DLD1 (cell line): ENCODE data around the gene SLCO4A1.

Source experiments
- in situ Hi-C: cut with HindIII; loops from 2 replicates; pipeline ENCODE4 v1.10.0; 2017; ENCODE audit warnings: low sequenced_read_pairs

Gene SLCO4A1

GRCh38 chr20:62710221-62710885, 68.0 kb downstream of the SLCO4A1 start:
- in situ Hi-C loops: loop anchor here (10.0 kb wide), 1 partner anchor 166 kb away; no protein-coding TSS in a partner anchor

GRCh38 chr20:62710886-62711702, 68.8 kb downstream of the SLCO4A1 start:
- in situ Hi-C loops: loop anchor here (10.0 kb wide), 1 partner anchor 166 kb away; no protein-coding TSS in a partner anchor

- in situ Hi-C loops: loop anchor here (10.0 kb wide), 1 partner anchor 167 kb away; no protein-coding TSS in a partner anchor
Observed at GRCh38 chr20:62711703-62712101, 69.4 kb downstream of the SLCO4A1 start.

- in situ Hi-C loops: loop anchor here (10.0 kb wide), 1 partner anchor 168 kb away; no protein-coding TSS in a partner anchor
Observed at GRCh38 chr20:62712606-62713005, 70.3 kb downstream of the SLCO4A1 start.

- in situ Hi-C loops: loop anchor here (10.0 kb wide), 1 partner anchor 169 kb away; no protein-coding TSS in a partner anchor
Observed at GRCh38 chr20:62714006-62714405, 71.7 kb downstream of the SLCO4A1 start.

- in situ Hi-C loops: loop anchor here (10.0 kb wide), 1 partner anchor 170 kb away; no protein-coding TSS in a partner anchor
Observed at GRCh38 chr20:62714799-62715198, 72.5 kb downstream of the SLCO4A1 start.

- in situ Hi-C loops: loop anchor here (10.0 kb wide), 1 partner anchor 170 kb away; no protein-coding TSS in a partner anchor
Observed at GRCh38 chr20:62715201-62715600, 72.9 kb downstream of the SLCO4A1 start.

- in situ Hi-C loops: loop anchor here (10.0 kb wide), 1 partner anchor 172 kb away; no protein-coding TSS in a partner anchor
Observed at GRCh38 chr20:62716198-62716940, 74.1 kb downstream of the SLCO4A1 start.

DNA sequence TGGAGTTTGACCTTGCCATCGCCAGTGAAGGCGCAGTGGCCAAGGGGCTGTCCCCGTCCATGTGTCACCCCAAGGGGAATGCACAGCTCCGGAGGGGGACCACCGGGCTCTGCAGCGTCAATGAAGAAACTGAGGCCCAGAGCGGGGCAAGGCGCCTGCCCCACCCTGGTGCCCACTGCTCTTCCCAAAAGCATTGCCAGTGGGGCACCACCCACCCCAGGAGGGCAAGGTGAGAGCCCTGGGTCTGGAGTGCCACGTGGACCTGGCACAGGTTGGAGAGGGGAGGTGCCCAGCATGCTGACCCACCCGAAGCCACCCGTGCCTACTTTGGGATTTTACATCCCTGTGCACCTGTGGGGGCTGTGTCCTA, 74.6 kb downstream of the SLCO4A1 start:
- in situ Hi-C loops: loop anchor here (10.0 kb wide), 1 partner anchor 172 kb away; no protein-coding TSS in a partner anchor

GRCh38 chr20:62717933-62718332, 75.6 kb downstream of the SLCO4A1 start:
- in situ Hi-C loops: loop anchor here (10.0 kb wide), 1 partner anchor 173 kb away; no protein-coding TSS in a partner anchor

DNA sequence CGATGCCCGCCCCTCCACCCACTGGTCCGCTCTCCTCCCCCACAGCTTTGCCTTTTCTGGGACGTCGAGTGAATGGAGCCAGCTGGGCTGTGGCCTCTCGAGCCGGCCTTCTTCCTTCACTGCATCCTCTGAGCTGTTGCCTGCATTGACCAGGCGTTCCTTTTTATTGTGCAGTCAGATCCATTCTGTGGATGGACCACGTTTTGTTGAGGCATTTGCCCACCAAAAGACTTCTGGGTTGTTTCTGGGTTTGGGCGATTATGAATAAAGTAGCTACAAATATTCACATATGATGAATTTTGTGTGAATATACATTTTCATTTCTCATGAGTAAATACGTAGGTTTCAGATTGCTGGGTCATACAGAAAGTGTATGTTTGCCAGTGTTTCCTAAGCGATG, 76.2 kb downstream of the SLCO4A1 start:
- in situ Hi-C loops: loop anchor here (10.0 kb wide), 1 partner anchor 174 kb away; no protein-coding TSS in a partner anchor

GRCh38 chr20:62719250-62719935, 77.1 kb downstream of the SLCO4A1 start:
- in situ Hi-C loops: loop anchor here (10.0 kb wide), 1 partner anchor 175 kb away; no protein-coding TSS in a partner anchor
